Kidney tubule cell (primary cell): ENCODE measurements around the gene ZG16.

ENCODE experiments used
- DNase-seq: peaks from one replicate; pipeline ENCODE4 v3.0.0-alpha.2; 2018; ENCODE audit warnings: low spot score

ZG16 gene

DNA sequence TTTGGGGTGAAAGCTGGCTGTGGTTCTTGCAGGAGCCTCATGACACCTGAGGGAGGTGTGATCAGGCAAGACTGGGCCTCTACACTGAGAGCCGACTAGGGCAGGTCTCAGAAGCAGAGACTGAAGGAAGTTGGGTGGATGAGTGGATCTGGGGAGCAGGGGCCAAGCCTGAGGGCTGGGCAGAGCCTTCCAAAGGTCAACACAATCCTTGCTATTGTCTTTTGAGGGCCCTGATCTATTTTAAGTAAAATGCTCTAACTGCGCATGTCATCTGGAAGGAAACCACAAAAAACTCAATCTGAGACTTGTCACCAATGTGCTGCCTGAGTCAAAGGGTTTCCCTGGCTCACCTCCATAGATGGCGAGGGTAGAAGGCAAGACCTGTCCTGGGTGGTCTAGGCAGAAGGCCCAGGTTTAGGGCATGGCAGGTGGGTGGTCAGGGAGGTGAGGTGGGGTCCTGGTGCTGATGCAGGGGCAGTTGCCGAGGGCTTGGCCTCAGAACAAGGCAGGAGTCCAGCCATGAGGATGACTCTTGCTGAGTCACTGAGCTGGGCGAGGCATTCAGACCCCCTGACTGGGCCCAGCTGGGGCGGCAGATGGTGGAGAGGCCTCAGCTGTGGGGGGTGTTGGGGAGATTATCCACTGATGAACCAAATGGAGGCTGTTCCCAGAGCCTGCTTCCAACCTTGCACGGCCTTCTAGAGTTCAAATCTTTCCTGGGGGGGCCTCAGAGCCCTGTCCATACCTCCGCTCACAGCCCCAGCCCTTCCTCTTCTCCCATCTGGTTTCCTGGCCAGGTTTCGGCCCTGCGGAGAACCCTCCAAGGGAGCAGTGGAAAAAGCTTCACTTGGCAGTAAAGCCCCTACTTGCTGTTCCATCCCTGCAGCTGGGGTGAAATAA lies 47.3 kb downstream of the ZG16 start:
- DNase-seq = peak; percentile 89

GRCh38 chr16:29826342-29826695 lies 48.3 kb downstream of the ZG16 start:
- no peak for DNase-seq

DNA sequence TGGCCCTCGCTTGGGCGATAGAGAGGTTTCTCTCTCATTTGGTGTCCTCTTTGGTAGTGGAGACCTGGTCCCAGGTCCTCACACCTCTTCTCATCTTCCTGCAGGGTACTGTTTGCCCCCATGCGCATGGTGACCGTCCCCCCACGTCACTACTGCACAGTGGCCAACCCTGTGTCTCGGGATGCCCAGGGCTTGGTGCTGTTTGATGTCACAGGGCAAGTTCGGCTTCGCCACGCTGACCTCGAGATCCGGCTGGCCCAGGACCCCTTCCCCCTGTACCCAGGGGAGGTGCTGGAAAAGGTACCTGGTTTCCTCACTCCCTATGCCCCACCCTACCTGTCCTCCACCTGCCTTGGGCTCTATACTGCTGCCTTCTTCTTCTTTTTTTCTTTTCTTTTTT lies 52.7 kb downstream of the ZG16 start:
- no peak for DNase-seq

DNA sequence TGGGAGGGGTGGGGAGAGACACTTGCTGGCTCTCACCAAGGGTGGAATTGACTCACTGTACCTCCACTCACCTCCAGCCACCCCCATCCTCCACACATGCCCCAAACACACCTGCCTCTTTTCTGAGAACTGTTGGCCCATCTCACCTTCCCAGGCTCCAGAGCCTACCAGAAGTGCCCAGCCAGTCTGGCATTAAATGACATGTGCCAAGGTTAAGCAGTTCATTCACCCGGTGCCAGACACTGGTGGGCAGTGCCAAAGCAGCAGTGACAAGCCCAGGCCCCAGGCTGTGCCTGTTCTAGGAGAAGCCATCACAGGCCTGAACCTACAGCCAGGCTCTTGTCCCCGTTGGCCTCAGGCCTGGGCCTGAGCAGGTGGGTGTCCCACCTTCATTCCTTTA lies 53.4 kb downstream of the ZG16 start:
- DNase-seq = no peak
